Activated CD4-positive, CD25-positive, alpha-beta regulatory T cell (primary cell): Measurements from ENCODE around the gene COMMD1.
"Not testable (repeated sequence)": the region's sequence is repeated elsewhere in the genome, so short reads cannot be mapped to it uniquely, and the experiment has no call there.

ENCODE experiments used
- DNase-seq, 4 experiments: peaks; one replicate each; lab custom pipeline; 2025; lab: John Stamatoyannopoulos, UW

The COMMD1 gene

DNA sequence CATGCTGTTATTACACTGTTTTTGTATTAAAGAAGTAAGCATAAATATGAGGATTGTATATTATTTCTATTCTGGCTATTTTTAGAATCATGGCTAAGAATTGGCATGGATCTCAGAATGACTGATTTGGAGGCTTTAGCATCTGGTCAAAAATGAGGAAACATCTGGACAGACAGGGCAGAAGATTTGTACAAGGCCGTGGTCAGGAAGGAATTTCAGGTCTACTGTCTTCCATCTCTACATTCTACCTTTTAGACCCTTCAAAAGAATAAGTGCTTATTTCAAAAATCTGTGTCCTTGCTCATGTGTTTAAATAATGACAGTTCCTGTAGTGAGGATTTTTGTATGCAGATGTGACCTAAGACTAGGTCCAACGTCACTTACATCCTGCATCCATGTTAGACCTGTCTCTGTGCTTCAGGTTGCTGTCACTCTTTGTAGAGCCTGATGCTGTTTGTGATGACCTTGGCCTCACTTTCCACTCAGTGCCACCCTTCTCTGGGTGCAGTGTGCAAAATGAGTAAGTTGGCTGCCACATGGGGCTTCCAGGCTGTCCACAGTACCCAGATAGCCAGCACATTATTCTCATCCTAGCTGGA lies 235.8 kb downstream of the COMMD1 start:
- no peak for DNase-seq

DNA sequence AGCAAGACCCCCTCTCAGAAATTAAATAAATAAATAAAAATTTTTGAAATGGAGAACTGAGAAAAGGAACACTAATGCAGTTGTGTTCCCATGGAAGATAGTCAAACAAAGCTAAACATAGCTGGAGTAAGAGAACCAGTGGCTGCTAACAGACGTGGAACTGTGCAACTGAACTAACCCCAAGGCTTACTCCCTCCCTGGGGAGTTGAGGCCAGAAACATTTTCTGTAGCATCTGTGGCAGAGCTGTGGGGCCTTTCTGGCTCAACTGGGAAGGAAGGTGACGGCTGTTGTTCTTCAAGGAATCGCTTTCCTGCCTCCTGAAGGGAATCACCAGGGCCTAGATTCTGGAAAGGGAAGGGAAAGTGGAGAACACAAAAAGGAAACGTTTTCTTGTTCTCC lies 236.6 kb downstream of the COMMD1 start:
- no peak for DNase-seq

DNA sequence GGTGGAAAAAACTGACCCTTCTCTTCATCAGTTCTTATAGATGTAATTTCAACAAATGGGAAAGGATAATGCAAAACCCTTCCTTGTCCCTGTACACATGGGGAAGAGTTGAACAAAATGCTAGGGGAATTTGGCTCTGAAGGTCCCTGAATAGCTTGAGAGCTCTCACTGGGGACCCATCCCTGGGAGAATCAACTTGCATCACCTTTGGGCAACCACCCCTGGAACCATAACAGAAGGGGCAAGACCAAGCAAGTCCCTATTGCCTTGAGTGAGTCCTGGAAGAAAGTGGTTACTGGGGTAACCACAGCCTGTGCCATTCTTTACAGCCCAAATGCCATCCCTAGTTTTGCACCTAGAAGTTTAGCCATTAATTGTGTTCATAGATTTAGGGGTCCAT lies 238.2 kb downstream of the COMMD1 start:
- DNase-seq: no peak

DNA sequence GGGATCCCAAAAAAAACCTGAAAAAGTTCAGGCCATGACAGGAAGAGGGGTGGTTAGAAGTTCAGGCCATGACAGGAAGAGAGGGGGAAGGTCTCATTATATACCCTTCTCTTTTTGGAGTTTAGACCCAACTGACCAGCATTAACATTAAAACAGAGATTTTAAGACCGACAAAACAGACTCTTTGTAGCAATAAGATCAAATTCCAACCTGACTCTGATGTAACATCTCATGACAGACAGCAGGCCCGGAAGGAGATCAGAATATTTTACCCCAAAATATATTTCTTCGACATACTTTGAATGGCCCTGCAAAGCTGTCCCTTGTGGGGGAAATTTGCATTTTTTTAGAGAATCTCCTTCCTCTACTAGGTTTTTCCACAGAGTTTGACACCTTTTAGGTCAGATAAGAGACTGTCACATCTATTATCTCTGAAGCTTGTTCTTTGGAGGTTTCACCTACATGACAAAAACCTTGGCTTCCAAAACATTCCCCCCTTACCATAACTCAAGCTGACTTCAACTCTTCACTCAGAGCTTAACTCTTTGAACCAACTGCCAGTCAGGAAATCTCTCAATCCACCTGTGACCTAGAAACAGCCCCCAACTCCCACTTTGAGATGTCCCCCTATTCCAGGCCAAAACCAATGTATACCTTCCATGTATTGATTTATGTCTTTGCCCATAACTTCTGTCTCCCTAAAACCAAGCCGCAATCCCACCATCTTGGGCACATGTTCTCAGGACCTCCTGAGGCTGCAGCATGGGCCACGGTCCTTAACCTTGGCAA lies 239.4 kb downstream of the COMMD1 start:
- DNase-seq: no peak

DNA sequence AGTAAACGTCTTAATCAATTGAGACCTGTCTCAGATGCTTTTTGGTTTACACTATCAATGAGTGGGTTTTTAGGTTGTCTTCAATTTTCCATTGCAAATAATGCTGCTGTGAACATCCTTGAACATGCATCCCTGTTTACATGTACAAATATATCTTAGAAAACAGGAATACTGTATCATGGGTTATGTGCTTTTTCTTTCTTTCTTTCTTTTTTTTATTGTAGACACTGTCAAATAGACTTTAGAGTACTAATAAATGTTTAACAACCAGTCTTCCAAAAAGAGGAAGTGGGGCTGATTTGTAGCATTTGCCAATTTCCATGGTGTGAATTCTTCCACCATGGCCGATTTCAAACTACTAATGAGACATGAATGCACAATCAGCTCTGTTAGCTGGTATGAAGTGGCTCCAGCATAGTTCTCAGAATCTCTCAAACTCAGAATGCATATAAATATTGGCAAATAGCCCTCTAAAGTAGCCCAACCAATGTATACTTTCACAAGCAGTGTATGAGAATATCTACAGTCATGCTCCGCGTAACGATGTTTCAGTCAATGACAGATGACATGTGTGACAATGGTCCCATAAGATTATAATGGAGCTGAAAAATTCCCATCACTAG lies 240.1 kb downstream of the COMMD1 start:
- DNase-seq: no peak

DNA sequence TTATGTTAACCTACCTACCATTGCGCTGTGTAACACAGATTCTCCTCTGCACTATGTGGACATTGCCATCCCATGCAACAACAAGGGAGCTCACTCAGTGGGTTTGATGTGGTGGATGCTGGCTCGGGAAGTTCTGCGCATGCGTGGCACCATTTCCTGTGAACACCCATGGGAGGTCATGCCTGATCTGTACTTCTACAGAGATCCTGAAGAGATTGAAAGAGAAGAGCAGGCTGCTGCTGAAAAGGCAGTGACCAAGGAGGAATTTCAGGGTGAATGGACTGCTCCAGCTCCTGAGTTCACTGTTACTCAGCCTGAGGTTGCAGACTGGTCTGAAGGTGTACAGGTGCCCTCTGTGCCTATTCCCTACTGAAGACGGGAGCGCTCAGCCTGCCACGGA lies 241.3 kb downstream of the COMMD1 start:
- DNase-seq: not testable (repeated sequence)

DNA sequence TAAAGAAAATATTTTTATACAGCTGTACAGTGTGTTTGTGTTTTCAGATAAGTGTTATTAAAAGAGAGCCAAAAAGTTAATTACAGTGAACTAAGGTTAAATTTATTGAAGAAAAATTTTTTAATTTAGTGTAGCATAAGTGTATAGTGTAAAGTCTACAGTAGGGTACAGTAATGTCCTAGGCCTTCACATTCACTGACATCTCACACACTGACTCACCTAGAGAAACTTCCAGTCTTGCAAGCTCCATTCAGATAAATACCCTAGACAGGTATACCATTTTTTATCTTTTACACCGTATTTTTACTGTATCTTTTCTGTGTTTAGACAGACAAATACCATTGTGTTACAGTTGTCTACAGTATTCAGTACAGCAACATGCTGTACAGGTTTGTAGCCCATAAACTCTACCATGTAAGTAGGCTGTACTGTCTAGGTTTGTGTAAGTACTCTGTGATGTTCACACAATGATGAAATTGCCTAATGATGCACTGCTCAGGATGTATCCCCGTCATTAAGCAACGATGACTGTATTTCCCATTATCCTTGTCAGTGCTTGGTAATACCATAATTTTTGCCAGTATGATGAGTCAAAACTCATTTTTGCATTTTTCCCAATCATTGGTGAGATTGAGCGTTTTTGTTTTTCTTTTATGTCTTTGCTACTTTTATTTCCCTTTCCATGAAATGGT lies 242.3 kb downstream of the COMMD1 start:
- DNase-seq: no peak

DNA sequence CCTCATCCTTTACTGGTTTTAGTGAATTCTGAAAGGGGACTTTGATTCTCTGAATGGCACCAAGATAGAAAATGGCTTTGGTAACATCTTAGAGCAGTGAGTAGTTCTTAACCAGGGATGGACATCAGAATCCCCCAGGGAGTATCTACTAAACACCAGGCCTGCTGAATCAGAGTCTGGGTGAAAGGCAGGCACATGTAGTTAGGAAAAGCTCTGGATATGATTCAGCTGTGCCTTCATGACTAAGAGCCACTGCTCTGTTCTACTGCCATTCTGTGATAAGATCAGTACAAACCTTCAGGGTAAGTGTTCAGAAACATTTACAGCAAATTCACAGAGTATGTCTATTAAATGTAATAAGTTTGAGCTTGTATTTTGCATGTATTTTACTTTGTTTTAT lies 244.2 kb downstream of the COMMD1 start:
- DNase-seq: no peak

DNA sequence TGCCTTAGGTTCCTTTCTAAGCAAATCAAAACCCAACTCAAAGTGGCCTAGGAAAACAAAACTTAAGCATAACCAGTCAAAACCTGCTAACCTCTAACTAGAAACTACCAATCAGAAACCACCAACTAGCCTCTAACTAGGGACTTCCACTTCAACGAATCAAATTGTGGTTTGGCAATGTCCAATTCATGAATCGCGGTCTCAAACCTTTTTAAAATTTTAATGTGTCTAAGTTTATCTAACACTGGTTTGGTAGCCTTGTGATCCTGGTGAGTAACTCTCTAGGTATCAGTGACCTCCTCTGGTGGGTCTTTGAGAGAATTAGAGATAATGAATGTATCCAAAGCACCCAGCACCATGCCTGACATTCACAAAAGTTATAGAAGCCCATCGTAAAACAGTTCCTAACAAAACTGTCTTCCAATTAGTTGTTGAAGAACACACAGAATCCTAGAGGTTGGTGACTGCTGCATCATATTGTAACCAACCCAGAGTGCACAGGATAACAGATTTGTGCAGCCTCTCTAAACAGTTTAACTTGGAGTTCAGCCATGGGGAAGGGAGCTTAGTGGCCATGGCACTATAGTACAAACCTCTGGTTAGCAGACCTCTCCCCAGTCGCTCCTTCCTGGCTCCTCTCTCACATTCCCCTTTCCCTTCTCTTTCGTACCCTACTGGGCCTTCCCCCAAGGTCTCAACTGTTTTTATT lies 245.3 kb downstream of the COMMD1 start:
- no peak for DNase-seq

DNA sequence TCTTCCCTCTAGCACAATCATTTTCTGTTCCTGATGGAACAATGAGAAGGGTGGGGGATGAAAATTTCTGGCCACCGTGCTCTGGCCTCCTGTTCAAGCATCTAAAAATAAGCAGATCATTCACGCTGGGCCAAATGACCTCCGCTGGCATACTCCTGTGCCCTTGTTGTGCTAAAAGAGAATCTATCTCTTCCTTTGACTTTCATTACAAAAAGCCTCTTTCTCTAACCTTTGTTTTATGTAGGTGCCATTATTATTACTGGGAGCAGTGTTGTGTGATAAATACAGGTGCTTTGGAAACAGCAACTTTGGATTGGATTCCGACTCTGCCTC lies 245.8 kb downstream of the COMMD1 start:
- DNase-seq: no peak

DNA sequence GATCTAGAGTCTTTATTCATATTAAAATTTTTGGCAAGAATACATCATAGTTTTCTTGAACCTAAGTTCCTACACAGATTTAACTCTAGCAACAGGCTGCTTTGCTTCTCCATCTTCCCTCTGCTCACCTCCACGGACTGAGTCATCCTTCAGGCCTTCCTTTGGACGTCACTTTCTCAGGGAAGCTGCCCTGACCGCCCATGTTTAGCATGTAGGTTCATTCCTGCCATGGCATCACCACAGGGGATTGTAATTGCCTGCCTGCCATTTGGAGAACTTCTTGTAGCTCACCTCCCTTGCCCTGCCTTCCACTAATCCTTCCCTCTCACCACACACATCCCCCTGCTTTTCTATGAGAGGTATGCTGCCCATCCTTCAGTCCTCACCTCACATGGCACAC lies 246.5 kb downstream of the COMMD1 start:
- DNase-seq: no peak

DNA sequence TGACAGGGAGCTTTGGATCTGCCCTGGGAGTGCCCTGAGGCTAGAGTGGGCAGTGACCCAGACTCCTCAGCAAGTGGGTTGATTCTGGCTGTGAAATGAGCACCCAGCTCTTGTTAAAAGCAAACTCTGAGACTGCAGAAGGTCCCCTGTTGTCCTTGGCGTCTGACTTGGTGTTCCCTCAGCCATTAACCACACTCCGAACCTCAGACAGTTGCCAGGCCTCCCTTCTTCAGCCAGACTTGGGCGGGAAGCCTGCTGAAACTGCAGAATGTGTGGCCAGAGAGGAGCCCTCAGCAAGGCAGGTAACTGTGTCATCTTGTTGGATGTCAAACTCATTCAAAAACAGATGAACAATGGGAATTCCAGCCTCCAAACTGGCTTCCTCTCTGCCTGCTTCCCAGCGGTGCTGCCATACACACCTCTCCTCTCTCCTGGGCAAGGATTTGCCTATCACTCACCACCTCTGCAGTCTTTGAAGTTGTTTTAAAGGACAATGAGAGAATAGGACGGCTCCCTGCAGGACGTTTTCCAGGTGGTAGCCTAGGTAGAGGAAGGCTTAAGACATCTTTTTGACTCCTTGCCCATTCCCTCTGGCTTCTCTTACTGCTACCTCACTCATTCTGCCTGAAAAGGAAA lies 251.5 kb downstream of the COMMD1 start:
- DNase-seq: no peak

DNA sequence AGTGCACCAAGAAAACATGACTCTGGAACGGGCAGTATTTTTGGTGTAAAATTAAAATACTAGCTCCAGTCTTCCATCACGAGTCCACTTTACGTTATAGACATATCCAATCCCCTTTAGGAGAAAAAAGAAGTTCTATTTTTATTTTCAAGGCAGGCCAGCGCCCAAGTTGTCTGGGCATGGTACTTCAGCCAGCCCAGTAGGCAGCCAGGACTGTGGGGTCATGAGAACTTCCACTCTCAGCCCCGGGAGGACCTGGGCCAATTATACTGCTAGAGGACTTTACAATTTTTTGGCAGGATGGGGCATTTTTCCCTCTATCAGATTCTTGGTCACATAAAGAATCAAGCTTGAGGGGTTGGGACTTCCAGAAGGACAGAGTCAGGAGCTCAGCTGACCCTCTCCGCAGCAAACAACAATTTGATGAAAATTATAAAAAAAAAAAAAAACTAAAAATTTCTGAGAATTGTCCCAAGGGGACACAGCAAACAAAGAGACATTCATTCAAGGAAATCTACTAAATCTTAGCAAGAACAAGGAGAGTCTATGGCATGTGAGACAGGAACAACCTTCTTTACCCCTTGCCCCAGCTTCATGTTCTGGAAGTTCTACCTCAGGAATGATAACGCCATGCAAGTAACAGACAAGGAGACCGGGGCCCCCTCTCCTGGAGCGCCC lies 253.1 kb downstream of the COMMD1 start:
- DNase-seq: no peak

DNA sequence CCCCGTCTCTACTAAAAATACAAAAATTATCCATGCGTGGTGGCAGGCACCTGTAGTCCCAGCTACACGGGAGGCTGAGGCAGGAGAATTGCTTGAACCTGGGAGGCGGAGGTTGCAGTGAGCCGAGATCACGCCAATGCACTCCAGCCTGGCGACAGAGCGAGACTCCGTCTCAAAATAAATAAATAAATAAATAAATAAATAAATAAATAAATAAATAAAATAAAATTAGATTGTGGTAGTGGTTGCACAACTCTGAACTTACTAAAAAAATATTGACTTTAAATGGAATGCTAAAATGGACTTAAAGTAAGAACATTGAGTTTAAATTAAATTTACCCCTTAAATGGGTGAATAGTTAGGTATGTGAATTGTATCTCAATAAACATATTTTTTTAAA lies 255.2 kb downstream of the COMMD1 start:
- DNase-seq: not testable (repeated sequence)

DNA sequence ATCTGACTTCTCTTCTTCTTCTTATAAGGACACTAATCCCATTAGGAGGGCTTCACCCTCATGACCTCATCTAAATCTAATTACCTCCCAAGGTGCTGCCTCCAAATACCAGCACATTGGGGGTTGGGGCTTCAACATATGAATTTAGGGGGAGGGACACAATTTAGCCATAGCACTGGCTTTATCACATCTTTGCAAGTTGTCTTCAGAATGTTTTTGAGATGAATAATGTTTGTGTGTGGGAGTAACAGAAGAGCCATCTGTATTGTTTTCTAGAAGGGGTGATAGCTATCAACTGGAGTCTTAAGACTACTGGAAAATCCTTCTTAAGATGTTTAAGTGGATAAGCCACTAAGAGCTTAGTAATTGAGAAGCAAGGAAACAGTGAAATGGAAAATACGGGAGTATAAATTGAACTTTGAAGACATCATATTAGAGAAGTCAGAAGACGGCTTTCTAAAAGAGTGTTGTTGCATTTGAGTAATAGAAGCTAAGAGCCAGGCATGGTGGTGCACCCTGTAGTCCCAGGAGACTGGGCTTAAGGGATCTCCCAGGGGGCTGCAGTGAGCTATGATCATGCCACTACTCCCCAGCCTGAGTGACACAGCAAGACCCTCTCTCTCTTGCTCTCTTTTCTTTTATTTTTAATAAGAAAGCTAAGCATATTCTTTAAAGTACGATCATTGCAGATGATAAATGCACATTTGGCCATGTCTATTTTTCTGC lies 257.8 kb downstream of the COMMD1 start:
- DNase-seq: no peak

DNA sequence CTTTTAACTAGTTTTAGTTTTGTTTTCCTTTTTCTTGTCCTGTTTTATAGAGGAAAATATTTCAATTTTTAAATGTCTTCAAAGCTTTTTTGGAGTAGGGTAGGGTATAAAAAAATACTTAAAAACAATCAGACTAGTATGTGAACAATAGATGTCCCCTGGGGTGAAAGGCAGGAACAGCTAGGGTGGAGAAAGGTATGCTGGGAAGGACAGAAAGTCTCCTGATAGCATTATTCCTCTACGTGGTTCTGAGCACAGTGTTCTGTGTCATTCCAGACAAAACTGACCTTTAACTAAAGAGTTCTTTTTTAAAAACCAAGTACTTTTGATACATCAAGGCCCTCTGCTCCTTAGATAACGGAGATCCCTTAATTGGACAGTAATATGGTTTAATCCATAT lies 258.4 kb downstream of the COMMD1 start:
- DNase-seq: no peak

DNA sequence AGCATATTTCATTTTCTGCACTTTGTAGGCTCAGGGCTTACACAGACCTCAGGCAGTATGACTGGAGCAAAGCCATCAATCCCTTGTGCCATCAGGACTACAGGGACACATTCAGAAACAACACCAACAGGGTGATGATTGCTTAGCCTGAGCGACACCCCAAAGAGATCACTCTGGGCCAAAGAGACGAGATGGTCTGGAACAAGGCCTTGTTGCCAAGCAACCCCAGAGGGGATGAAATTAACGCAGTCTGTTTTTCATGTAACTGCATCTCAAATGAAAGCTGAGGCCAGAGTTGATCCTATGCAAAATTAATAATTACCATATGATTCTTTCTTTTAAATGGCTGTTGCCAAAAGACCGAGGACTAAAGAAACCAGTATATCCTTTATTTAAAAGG lies 270.3 kb downstream of the COMMD1 start:
- DNase-seq: no peak

DNA sequence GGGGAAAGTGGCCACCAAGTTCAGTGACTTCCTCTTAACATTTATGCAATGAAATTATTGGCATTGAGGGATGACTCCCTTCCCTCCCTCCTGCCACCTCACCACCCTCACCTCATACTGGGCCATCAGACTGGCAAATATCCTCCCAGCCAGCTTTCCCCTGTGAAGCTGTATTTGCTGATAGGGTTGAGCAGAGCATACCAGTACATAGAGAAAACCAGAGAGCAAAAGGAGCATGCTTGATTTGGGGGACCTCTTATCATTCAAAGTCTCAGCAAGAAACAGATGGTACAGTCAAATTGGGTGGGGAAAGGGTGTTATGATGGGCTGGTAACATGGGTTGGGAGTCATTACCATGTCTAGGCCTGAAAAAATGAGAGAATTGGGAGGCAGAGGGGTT lies 271.3 kb downstream of the COMMD1 start:
- DNase-seq: no peak

DNA sequence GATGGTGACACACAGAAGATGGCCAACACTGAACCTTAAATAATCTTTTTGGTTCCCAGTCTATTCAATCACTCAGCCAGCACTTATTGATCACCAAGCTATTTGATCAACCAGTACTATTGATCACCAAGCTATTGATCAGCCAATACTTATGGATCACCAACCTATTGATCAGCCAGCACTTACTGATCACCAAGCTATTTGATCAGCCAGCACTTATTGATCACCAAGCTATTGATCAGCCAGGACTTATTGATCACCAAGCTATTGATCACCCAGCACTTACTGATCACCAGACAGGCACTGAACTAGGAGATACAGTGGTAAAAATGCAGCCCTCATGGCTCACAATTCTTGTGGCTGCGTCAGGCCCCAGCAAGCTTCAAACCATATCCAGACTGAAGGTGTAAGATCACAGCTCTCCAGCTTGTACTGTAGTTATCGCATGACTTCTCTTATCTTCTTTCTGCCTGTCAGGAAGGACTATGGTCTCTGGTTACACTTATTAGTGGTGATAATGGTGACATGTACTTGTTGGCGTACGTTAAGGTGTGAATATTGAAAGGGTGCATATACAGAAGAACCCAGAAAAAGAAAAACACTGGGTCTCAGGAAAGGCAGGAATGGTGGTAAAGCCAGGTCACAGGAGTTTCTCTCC lies 272.0 kb downstream of the COMMD1 start:
- no peak for DNase-seq

DNA sequence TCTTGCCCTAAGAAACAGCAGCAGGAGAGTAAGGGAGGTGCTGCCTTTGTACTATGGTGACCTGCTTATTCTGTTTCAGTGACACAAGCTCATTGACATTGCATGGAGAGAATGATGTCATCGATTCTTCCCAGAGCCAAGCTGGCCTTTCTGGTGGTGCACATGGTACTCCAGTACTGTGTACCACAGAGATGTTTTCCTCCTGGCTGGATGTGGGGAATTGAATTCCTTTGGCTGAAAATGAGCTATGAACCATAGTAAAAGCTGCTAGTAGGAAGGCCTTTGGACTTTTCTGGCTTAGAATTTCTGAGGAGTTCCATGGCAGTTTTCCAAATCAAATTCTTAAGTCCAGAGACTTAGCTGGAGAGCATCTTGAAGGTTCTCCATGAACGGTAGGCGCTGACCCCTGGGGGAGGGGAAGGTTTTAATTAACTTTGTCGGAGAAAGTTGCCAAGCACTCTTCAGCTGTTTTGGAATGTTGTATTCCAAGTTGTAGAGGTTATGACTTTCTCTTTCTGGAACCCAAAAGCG lies 273.3 kb downstream of the COMMD1 start:
- DNase-seq: no peak
